H9 (cell line): ENCODE data around the gene GPC6. TPM values are rescaled to one million over a fixed set of nuclear protein-coding genes. Genes with fewer than 3 reads are reported as not detected.

Experiments used
- DNase-seq: peaks from one replicate; pipeline ENCODE4 v3.0.0-alpha.2; 2017
- H2AFZ ChIP-seq: one replicate; pipeline ENCODE4 v1.6.1; 2013; ENCODE audit warnings: mild to moderate bottlenecking, low read length, control low read depth, moderate library complexity
- H2AK5ac ChIP-seq: 2 replicates; pipeline ENCODE4 v1.6.1; 2013; ENCODE audit warnings: low read length, control low read depth, mixed read lengths; ENCODE audit not compliant: insufficient read length
- H2BK120ac ChIP-seq: one replicate; pipeline ENCODE4 v1.6.1; 2013; ENCODE audit warnings: low read depth, mild to moderate bottlenecking, low read length, control low read depth, inconsistent platforms; ENCODE audit not compliant: poor library complexity, severe bottlenecking
- H2BK12ac ChIP-seq: 2 replicates; pipeline ENCODE4 v1.6.1; 2013; ENCODE audit warnings: low read length, control low read depth, mixed read lengths, low read depth; ENCODE audit not compliant: insufficient read length
- H2BK15ac ChIP-seq: 2 replicates; pipeline ENCODE4 v1.6.1; 2013; ENCODE audit warnings: low read depth, low read length, control low read depth
- H2BK20ac ChIP-seq: one replicate; pipeline ENCODE4 v1.6.1; 2013; ENCODE audit warnings: low read depth, mild to moderate bottlenecking, low read length, control low read depth, inconsistent platforms; ENCODE audit not compliant: poor library complexity, severe bottlenecking
- H2BK5ac ChIP-seq: 2 replicates; pipeline ENCODE4 v1.6.1; 2013; ENCODE audit warnings: low read length, control low read depth, mixed read lengths; ENCODE audit not compliant: insufficient read length
- H3K14ac ChIP-seq: 2 replicates; pipeline ENCODE4 v1.6.1; 2013; ENCODE audit warnings: low read length, control low read depth; ENCODE audit not compliant: insufficient read depth
- H3K18ac ChIP-seq: 2 replicates; pipeline ENCODE4 v1.6.1; 2013; ENCODE audit warnings: low read depth, mild to moderate bottlenecking, mixed read lengths, low read length, control low read depth; ENCODE audit not compliant: insufficient read length
- H3K23ac ChIP-seq: 2 replicates; pipeline ENCODE4 v1.6.1; 2013; ENCODE audit warnings: low read length, control low read depth, mixed read lengths, low read depth; ENCODE audit not compliant: insufficient read length
- H3K23me2 ChIP-seq: 2 replicates; pipeline ENCODE4 v1.6.1; 2013; ENCODE audit warnings: low read depth, mild to moderate bottlenecking, mixed read lengths, low read length, control low read depth; ENCODE audit not compliant: insufficient read length, poor library complexity, severe bottlenecking
- H3K27ac ChIP-seq: 2 replicates; pipeline ENCODE4 v1.5.1; 2013; ENCODE audit warnings: low read length, control low read depth, mixed read lengths, low read depth; ENCODE audit not compliant: insufficient read length
- H3K27me3 ChIP-seq: 2 replicates; pipeline ENCODE4 v1.6.1; 2013; ENCODE audit warnings: low read length, control low read depth, inconsistent platforms; ENCODE audit not compliant: insufficient read depth
- H3K4ac ChIP-seq: 2 replicates; pipeline ENCODE4 v1.6.1; 2013; ENCODE audit warnings: low read depth, mild to moderate bottlenecking, control low read depth, inconsistent platforms, low read length, moderate library complexity
- H3K4me1 ChIP-seq: 2 replicates; pipeline ENCODE4 v1.6.1; 2013; ENCODE audit warnings: low read length, control low read depth, inconsistent platforms; ENCODE audit not compliant: insufficient read depth
- H3K4me2 ChIP-seq: 2 replicates; pipeline ENCODE4 v1.6.1; 2013; ENCODE audit warnings: low read length, control low read depth, mixed read lengths; ENCODE audit not compliant: insufficient read length, insufficient read depth
- H3K56ac ChIP-seq: 2 replicates; pipeline ENCODE4 v1.6.1; 2013; ENCODE audit warnings: low read depth, mild to moderate bottlenecking, mixed read lengths, low read length, control low read depth; ENCODE audit not compliant: insufficient read length
- H3K79me1 ChIP-seq: 2 replicates; pipeline ENCODE4 v1.6.1; 2013; ENCODE audit warnings: low read depth, mild to moderate bottlenecking, moderate library complexity, low read length, control low read depth, inconsistent platforms; ENCODE audit not compliant: insufficient read depth, poor library complexity, severe bottlenecking
- H3K79me2 ChIP-seq: 2 replicates; pipeline ENCODE4 v1.6.1; 2013; ENCODE audit warnings: low read length, control low read depth, inconsistent platforms; ENCODE audit not compliant: insufficient read depth
- H3K9ac ChIP-seq: 2 replicates; pipeline ENCODE4 v1.6.1; 2013; ENCODE audit warnings: low read length, control low read depth, mixed read lengths; ENCODE audit not compliant: insufficient read length; ENCODE audit errors: extremely low read depth
- H3K9me3 ChIP-seq: one replicate; pipeline ENCODE4 v1.6.1; 2013; ENCODE audit warnings: low read depth, low read length, inconsistent platforms; ENCODE audit not compliant: control insufficient read depth
- H3T11ph ChIP-seq: one replicate; pipeline ENCODE4 v1.6.1; 2013; ENCODE audit warnings: mild to moderate bottlenecking, low read length, control low read depth, inconsistent platforms
- H4K20me1 ChIP-seq: one replicate; pipeline ENCODE4 v1.6.1; 2013; ENCODE audit not compliant: control insufficient read depth, insufficient read length, insufficient read depth
- H4K5ac ChIP-seq: 2 replicates; pipeline ENCODE4 v1.6.1; 2013; ENCODE audit warnings: low read depth, mild to moderate bottlenecking, mixed read lengths, low read length, control low read depth; ENCODE audit not compliant: insufficient read length
- H4K8ac ChIP-seq: replicated peaks from 2 replicates; pipeline ENCODE4 v1.6.1; 2013; ENCODE audit warnings: low read length, control low read depth, mixed read lengths, low read depth; ENCODE audit not compliant: insufficient read length
- H4K91ac ChIP-seq: 2 replicates; pipeline ENCODE4 v1.6.1; 2013; ENCODE audit warnings: low read depth, mild to moderate bottlenecking, moderate library complexity, mixed read lengths, low read length, control low read depth; ENCODE audit not compliant: insufficient read length
- H3K27ac Mint-ChIP-seq, 3 experiments: 2 replicates in 2 of 3; 3 replicates in 1 of 3; pipeline ENCODE4 v1.8.0; 2020 to 2021; ENCODE audit warnings: mixed read lengths in 3 of 3, mild to moderate bottlenecking in 1 of 3, moderate library complexity in 1 of 3
- H3K27me3 Mint-ChIP-seq: 2 replicates; pipeline ENCODE4 v1.8.0; 2021; ENCODE audit warnings: low read depth, mild to moderate bottlenecking, moderate library complexity, mixed read lengths
- H3K36me3 Mint-ChIP-seq, 3 experiments: 2 replicates in 2 of 3; 3 replicates in 1 of 3; pipeline ENCODE4 v1.8.0; 2020 to 2021; ENCODE audit warnings: low read depth in 3 of 3, mixed read lengths in 3 of 3; ENCODE audit not compliant: insufficient read depth in 1 of 3
- H3K4me1 Mint-ChIP-seq, 2 experiments: 2 replicates each; pipeline ENCODE4 v1.8.0; 2020; ENCODE audit warnings: mixed read lengths in 2 of 2
- H3K4me3 Mint-ChIP-seq, 2 experiments: 2 replicates in 1 of 2; 3 replicates in 1 of 2; pipeline ENCODE4 v1.8.0; 2020 to 2021; ENCODE audit warnings: mild to moderate bottlenecking in 2 of 2, mixed read lengths in 2 of 2, moderate library complexity in 1 of 2
- H3K9me3 Mint-ChIP-seq, 2 experiments: 2 replicates in 1 of 2; 3 replicates in 1 of 2; pipeline ENCODE4 v1.8.0; 2020; ENCODE audit warnings: mild to moderate bottlenecking in 2 of 2, mixed read lengths in 2 of 2, moderate library complexity in 1 of 2
- CTCF ChIP-seq: fragments of 200-600 bp; sonication (generic); conservative IDR thresholded peaks from 3 replicates; pipeline ENCODE4 v1.8.0; 2021; ENCODE audit warnings: antibody characterized with exemption, mild to moderate bottlenecking
- WGBS: extraction: QIAGEN DNeasy Blood & Tissue Kit; methylation state at CpG from one replicate; pipeline ENCODE4 v1.1.7; 2013; ENCODE audit warnings: missing lambda C conversion rate, low lambda C conversion rate, mixed read lengths; ENCODE audit not compliant: insufficient read length; ENCODE audit errors: extremely low coverage; 5-methylcytosine and 5-hydroxymethylcytosine counted together
- total RNA-seq: library from RNA; stranded (reverse); gene quantifications from 2 replicates; pipeline ENCODE4 v1.2.1, GENCODE V29; 2021

The GPC6 gene
- total RNA-seq, 1 experiment from 2014 or later: 15.6 TPM

- Mint-ChIP-seq H3K27ac (no peak overlapping the region), H3K9me3 (peaks cover 0 to 7% of the 10 kb centered on the region in 2 experiments; a peak in 3 of 5 replicates), H3K36me3 (peaks cover 0 to 6% (median 0%) of the 10 kb centered on the region in 3 experiments; a peak in 1 of 7 replicates), H3K4me3 (no peak overlapping the region), H3K4me1 (peaks cover 16 to 17% of the 10 kb centered on the region in 2 experiments), H3K27me3 (no peaks in the 10 kb centered on the region)
- no peak overlapping the region for H3T11ph ChIP-seq
- no peak overlapping the region for H3K4ac ChIP-seq
- H3K79me2 ChIP-seq: no peaks in the 10 kb centered on the region
- H3K27me3 ChIP-seq: peaks cover 2% of the 10 kb centered on the region; the same call in 1 of the 2 replicates
- no peak overlapping the region for H2BK5ac ChIP-seq
- no peak overlapping the region for H4K8ac ChIP-seq
- H3K14ac ChIP-seq: no peak overlapping the region
- H4K91ac ChIP-seq: no peak overlapping the region
- H4K5ac ChIP-seq: no peak overlapping the region
- H3K4me2 ChIP-seq: no peak overlapping the region
- no peaks in the 10 kb centered on the region for H3K23me2 ChIP-seq
- H2AFZ ChIP-seq: no peak overlapping the region
- H3K23ac ChIP-seq: no peak overlapping the region
- H3K9me3 ChIP-seq: no peaks in the 10 kb centered on the region
- H2BK12ac ChIP-seq: no peak overlapping the region
- no peaks in the 10 kb centered on the region for H3K79me1 ChIP-seq
- no peak for TF ChIP-seq CTCF
- no peak overlapping the region for H3K56ac ChIP-seq
- no peak overlapping the region for H3K27ac ChIP-seq
- no peak overlapping the region for H2BK120ac ChIP-seq
- no peak overlapping the region for H2AK5ac ChIP-seq
- H3K18ac ChIP-seq: no peak overlapping the region
- H4K20me1 ChIP-seq: no peaks in the 10 kb centered on the region
- no CpG with 5 or more reads among the region's 1 CpG for WGBS
- no peaks in the 10 kb centered on the region for H3K4me1 ChIP-seq
- no peak for DNase-seq
- H2BK20ac ChIP-seq: no peak overlapping the region
- no peak overlapping the region for H3K9ac ChIP-seq
- H2BK15ac ChIP-seq: no peak overlapping the region
These were observed 754.9 kb downstream of the GPC6 start for GRCh38 chr13:93981426-93981977.
